Posterior cingulate gyrus (tissue), 11 donors: Measurements from ENCODE around the gene ZNF41.
"Not testable (repeated sequence)": the region's sequence is repeated elsewhere in the genome, so short reads cannot be mapped to it uniquely, and the experiment has no call there.

Experiments
- DNase-seq, 10 donors: peaks; one replicate each; pipeline versions ENCODE4 v3.0.0 to v3.0.0-alpha.2; 2020 to 2021; ENCODE audit warnings: mixed read lengths in 3 of 10
- intact Hi-C: fragments of 100-400 bp; cut with DNase I; formaldehyde crosslinking; loops from one replicate; pipeline ENCODE4 v1.15.1; 2023

ZNF41 gene

GRCh38 chrX:47482512-47483305, at the start of gene ZNF41:
TSS of gene ZNF41 (minus strand) at chrX:47483222. CDS start at chrX:47467481, 15,741 bp downstream.
- peak; percentile 54 to 96 (median 70) for DNase-seq
- intact Hi-C loops: no loop called here

GRCh38 chrX:47530049-47530448, 47.0 kb upstream of the ZNF41 start:
- intact Hi-C loops: no loop called here
- DNase-seq: no peak

GRCh38 chrX:47529548-47529947, 46.5 kb upstream of the ZNF41 start:
- intact Hi-C loops: no loop called here
- DNase-seq: no peak

GRCh38 chrX:47523713-47524166, 40.7 kb upstream of the ZNF41 start:
- intact Hi-C loops: loop anchor here (1.0 kb wide), 1 partner anchor 26 kb away; no protein-coding TSS in a partner anchor
- DNase-seq: peak in 2 of 10 donors; percentile 8 to 71

- peak; percentile 70 to 97 (median 84) for DNase-seq
- intact Hi-C loops: loop anchor here (1.0 kb wide), 1 partner anchor 26 kb away; no protein-coding TSS in a partner anchor
These were observed 40.3 kb upstream of the ZNF41 start for GRCh38 chrX:47523297-47523696.

- intact Hi-C loops: no loop called here
- no peak for DNase-seq
These were observed 35.1 kb upstream of the ZNF41 start for GRCh38 chrX:47518144-47518543.

GRCh38 chrX:47515941-47516665, 33.1 kb upstream of the ZNF41 start:
- intact Hi-C loops: no loop called here
- DNase-seq: no peak

- DNase-seq: no peak
- intact Hi-C loops: no loop called here
These were observed 31.7 kb upstream of the ZNF41 start for GRCh38 chrX:47514533-47515235.

GRCh38 chrX:47513034-47513965, 30.3 kb upstream of the ZNF41 start:
- DNase-seq: peak in 4 of 10 donors; percentile 3 to 73 (median 12)
- intact Hi-C loops: not testable (repeated sequence)

- intact Hi-C loops, DNase-seq: not testable (repeated sequence)
These were observed 29.4 kb upstream of the ZNF41 start for GRCh38 chrX:47512383-47512782.

GRCh38 chrX:47507153-47507867, 24.3 kb upstream of the ZNF41 start:
- intact Hi-C loops: no loop called here
- no peak for DNase-seq

GRCh38 chrX:47503151-47503550, 20.1 kb upstream of the ZNF41 start:
- no peak for DNase-seq
- intact Hi-C loops: no loop called here

GRCh38 chrX:47502316-47503125, 19.5 kb upstream of the ZNF41 start:
- DNase-seq: no peak
- intact Hi-C loops: no loop called here

GRCh38 chrX:47501226-47502074, 18.4 kb upstream of the ZNF41 start:
- intact Hi-C loops: no loop called here
- no peak for DNase-seq

- intact Hi-C loops: no loop called here
- no peak for DNase-seq
These were observed 17.5 kb upstream of the ZNF41 start for GRCh38 chrX:47500554-47500953.

GRCh38 chrX:47499293-47499692, 16.3 kb upstream of the ZNF41 start:
- intact Hi-C loops: no loop called here
- no peak for DNase-seq

- intact Hi-C loops: no loop called here
- no peak for DNase-seq
These were observed 15.4 kb upstream of the ZNF41 start for GRCh38 chrX:47498411-47498810.
